Measurements from ENCODE around the gene POTEM. TPM values are rescaled to one million over a fixed set of nuclear protein-coding genes. Genes with fewer than 3 reads are reported as not detected.

POTEM gene
- not detected in 5 replicates for total RNA-seq (2022; extraction: Qiagen RNA extraction)

GRCh38 chr14:18967134-18967533, at the start of gene POTEM:
Gene POTEM, plus strand, starts transcription at chr14:18967434. Its CDS starts 52 bp downstream, at chr14:18967486.

